ENCODE results near the gene MARCHF11. TPM values are rescaled to one million over a fixed set of nuclear protein-coding genes. Genes with fewer than 3 reads are reported as not detected.

The MARCHF11 gene
- total RNA-seq, 4 donors from 2014 or later: not detected

DNA sequence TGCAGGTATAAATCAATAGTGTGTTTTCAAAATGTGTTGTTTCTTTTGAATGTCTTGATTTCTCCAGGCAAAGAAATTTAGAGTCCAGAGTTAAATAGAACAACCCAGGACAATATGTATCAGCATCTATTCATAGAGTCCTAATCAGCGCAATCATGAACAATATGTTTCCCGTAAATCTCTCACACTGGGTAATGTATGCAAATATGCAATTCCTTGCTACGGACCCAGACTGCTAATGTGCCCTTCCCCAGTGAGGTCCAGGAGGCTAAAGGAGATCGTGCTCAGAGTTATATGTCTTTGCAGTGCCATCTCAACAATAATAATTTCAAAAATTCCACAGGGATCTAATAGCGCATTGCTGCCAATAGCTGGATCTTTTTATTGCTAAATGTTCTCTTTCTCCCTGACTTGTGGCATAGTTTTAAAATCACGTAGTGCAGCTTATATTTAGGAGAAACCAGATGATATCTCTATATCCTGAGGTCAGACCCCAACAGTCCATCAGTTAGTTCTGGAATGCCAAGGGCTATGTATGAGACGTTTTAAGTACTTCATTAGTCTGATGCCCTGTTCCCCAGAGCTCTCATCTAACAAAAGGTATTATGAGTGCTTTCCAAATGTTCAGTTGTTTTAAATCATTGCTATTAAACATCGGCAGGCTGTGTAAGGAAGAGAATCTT, 145.1 kb downstream of the MARCHF11 start:
- 35 to 42% methylated on average over 8 of the region's 8 CpGs for WGBS, 2 donors
- DNase-seq (ENCODE audit: low spot score in 2 of 2): no peak

DNA sequence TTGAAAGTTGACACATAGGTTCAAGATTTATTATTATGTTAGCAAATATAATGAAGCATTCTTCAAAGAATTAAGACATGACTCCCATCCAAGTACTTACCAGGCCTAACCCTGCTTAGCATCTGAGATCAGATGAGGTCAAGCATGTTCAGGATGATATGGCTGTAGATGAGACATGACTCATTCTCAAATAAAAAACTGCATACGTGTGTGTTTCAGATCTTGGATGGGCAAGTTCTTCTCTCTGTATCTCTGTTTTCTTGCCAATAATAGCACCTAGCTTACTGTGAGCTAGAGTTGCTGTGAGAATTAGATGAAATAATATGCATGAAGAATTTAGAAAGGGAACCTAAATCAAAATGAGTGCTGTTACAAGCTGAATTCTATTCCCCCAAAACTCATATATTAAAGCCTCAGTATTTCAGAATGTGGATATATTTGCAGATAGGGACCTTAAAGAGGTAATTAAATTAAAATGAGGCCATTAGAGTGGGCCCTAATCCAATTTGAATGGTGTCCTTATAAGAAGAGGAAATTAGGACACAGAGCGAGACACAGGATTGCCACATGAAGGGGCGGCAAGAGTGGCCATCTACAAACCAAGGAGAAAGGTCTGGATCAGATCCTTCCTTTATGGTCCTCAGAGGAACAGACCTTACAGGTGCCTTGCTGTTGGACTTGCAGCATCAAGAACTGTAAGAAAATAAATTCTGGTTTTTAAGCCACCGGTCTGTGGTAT, 146.2 kb downstream of the MARCHF11 start:
- no peak for DNase-seq (ENCODE audit: low spot score in 2 of 2)
- intact Hi-C loops (cut with DNase I; ENCODE audit: low total_unique reads): no loop called here
- TF ChIP-seq POLR2A (IDR thresholded peaks at IDR 0.05): no peak
- TF ChIP-seq, protein P1, sequence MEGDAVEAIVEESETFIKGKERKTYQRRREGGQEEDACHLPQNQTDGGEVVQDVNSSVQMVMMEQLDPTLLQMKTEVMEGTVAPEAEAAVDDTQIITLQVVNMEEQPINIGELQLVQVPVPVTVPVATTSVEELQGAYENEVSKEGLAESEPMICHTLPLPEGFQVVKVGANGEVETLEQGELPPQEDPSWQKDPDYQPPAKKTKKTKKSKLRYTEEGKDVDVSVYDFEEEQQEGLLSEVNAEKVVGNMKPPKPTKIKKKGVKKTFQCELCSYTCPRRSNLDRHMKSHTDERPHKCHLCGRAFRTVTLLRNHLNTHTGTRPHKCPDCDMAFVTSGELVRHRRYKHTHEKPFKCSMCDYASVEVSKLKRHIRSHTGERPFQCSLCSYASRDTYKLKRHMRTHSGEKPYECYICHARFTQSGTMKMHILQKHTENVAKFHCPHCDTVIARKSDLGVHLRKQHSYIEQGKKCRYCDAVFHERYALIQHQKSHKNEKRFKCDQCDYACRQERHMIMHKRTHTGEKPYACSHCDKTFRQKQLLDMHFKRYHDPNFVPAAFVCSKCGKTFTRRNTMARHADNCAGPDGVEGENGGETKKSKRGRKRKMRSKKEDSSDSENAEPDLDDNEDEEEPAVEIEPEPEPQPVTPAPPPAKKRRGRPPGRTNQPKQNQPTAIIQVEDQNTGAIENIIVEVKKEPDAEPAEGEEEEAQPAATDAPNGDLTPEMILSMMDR (IDR thresholded peaks at IDR 0.05): no peak
- 81 to 82% methylated on average over 4 of the region's 4 CpGs for WGBS, 2 donors
- no peak overlapping the region for H3K4me3 ChIP-seq (ENCODE audit: low read depth, poor library complexity, severe bottlenecking)

More for the DNA sequence above, 145.1 kb downstream of the MARCHF11 start:
- TF ChIP-seq POLR2A (IDR thresholded peaks at IDR 0.05): no peak
- TF ChIP-seq, protein P1 (IDR thresholded peaks at IDR 0.05): no peak
- H3K4me3 ChIP-seq (ENCODE audit: low read depth, poor library complexity, severe bottlenecking): no peak overlapping the region
- intact Hi-C loops (cut with DNase I; ENCODE audit: low total_unique reads): no loop called here

DNA sequence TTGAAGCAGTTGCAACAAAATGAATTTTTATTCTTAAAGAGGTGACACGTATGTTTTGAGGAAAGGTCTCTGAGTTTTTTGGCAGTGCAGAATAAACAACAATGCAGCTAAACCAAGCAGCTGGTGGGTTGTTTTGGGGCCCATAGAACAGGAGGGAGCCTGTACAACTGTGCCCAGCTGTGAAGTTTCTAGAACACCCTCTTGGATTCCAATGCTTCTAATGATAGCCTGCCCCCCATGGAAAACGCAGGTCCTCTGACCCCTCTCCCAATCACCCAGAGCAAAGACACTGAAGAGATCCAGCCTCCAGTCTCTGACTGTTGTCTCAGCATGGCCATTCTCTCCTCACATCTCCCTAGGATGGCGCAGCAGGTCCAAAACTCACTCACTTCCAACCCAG, 150.9 kb downstream of the MARCHF11 start:
- TF ChIP-seq POLR2A (IDR thresholded peaks at IDR 0.05): no peak
- TF ChIP-seq, protein P1 (IDR thresholded peaks at IDR 0.05): no peak
- no peak for DNase-seq (ENCODE audit: low spot score in 2 of 2)
- H3K4me3 ChIP-seq (ENCODE audit: low read depth, poor library complexity, severe bottlenecking): no peak overlapping the region
- intact Hi-C loops (cut with DNase I; ENCODE audit: low total_unique reads): no loop called here
- WGBS, 2 donors: 81 to 85% methylated on average over 3 of the region's 3 CpGs

DNA sequence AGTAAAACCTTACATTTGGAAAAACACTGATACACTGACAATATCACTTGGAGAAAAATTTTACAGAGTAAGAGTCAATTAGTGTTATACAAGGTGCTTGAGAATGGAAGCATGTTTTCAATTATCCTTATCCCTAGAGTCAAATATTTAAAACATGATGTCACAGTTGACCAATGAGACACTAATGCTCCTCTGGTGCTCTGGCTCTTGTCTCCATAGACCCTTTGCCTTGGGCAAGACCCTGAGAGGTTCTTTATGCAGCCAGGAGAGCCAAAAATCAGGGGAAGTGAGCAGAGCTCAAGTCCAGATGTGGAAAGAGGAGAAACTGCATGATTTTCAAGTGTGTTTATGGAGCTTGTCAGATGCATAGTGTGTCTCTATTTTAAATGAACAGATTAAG, 153.9 kb downstream of the MARCHF11 start:
- intact Hi-C loops (cut with DNase I; ENCODE audit: low total_unique reads): no loop called here
- DNase-seq (ENCODE audit: low spot score in 2 of 2): no peak
- no peak overlapping the region for H3K4me3 ChIP-seq (ENCODE audit: low read depth, poor library complexity, severe bottlenecking)
- TF ChIP-seq, protein P1 (IDR thresholded peaks at IDR 0.05): no peak
- TF ChIP-seq POLR2A (IDR thresholded peaks at IDR 0.05): no peak

DNA sequence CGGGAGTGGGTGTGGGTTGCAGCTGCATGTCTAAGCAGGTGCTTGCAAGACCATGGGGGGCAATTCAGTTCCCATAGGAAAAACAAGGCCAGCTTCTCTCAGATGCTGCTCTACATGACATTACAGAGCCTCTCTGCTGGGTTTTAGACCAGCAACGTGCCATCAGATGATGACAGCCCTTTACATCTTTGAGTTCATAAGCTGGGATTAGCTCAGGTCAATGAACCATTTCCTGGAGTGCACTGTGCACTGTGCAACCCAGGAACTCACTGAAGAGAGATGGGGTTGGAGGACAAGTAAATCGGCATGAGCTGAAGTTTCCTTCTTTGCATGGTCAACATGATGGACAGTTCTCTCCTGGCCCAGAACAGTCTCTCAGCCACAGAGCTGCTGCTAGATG, 160.6 kb downstream of the MARCHF11 start:
- intact Hi-C loops (cut with DNase I; ENCODE audit: low total_unique reads): no loop called here
- TF ChIP-seq POLR2A (IDR thresholded peaks at IDR 0.05): no peak
- TF ChIP-seq, protein P1 (IDR thresholded peaks at IDR 0.05): no peak
- DNase-seq (ENCODE audit: low spot score in 2 of 2): no peak
- WGBS, 2 donors: 61 to 79% methylated on average over 3 of the region's 3 CpGs
- no peak overlapping the region for H3K4me3 ChIP-seq (ENCODE audit: low read depth, poor library complexity, severe bottlenecking)
